IMR-90 (cell line): ENCODE data around the gene OXER1. TPM values are rescaled to one million over a fixed set of nuclear protein-coding genes. Genes with fewer than 3 reads are reported as not detected.
A peak's percentile ranks its signal among the peaks of the same experiment; 100 is the strongest.

ENCODE experiments used
- ATAC-seq: fragments of 200-7000 bp; cut with Tn5 transposase; 2 replicates; pipeline ENCODE4 v1.9.1; 2020; ENCODE audit warnings: low read depth, mild to moderate bottlenecking, moderate library complexity
- BruUV-seq: library from RNA; stranded (reverse); fragments of 400-500 nt; replicated peaks from 2 replicates; lab custom pipeline; 2021; lab: Mats Ljungman, UMichigan
- CTCF ChIA-PET: fragments of 300-600 bp; formaldehyde crosslinking; extraction: SDS; loops from one replicate; lab custom pipeline; 2021; ENCODE audit warnings: antibody characterized with exemption; lab: Yijun Ruan, JAX
- POLR2A ChIA-PET: fragments of 300-600 bp; sonication (Branson Sonifier 250); formaldehyde crosslinking; loops from one replicate; lab custom pipeline; 2022; ENCODE audit warnings: antibody characterized with exemption; ENCODE audit not compliant: unreplicated experiment; lab: Charles Lee
- DNase-seq: peaks from one replicate; pipeline ENCODE4 v3.0.0; 2013
- H2AFZ ChIP-seq: replicated peaks from 2 replicates; pipeline ENCODE3; 2013; ENCODE audit warnings: low read length, mild to moderate bottlenecking; ENCODE audit not compliant: poor library complexity
- H2AK5ac ChIP-seq: 2 replicates; pipeline ENCODE4 v1.6.1; 2013; ENCODE audit warnings: low read depth, low read length, inconsistent platforms
- H2AK9ac ChIP-seq: replicated peaks from 2 replicates; pipeline ENCODE3; 2013; ENCODE audit warnings: mild to moderate bottlenecking, low read depth, low read length, moderate library complexity; ENCODE audit not compliant: poor library complexity
- H2BK120ac ChIP-seq: 2 replicates; pipeline ENCODE4 v1.6.1; 2013; ENCODE audit warnings: low read depth, low read length, inconsistent platforms
- H2BK15ac ChIP-seq: 3 replicates; pipeline ENCODE4 v1.6.1; 2013; ENCODE audit warnings: low read depth, low read length, inconsistent platforms
- H2BK20ac ChIP-seq: 2 replicates; pipeline ENCODE4 v1.6.1; 2013; ENCODE audit warnings: low read depth, mild to moderate bottlenecking, inconsistent platforms, low read length, moderate library complexity
- H2BK5ac ChIP-seq: 2 replicates; pipeline ENCODE4 v1.6.1; 2013; ENCODE audit warnings: mild to moderate bottlenecking, low read depth, low read length, inconsistent platforms; ENCODE audit not compliant: poor library complexity, severe bottlenecking
- H3K14ac ChIP-seq: replicated peaks from 2 replicates; pipeline ENCODE4 v1.6.1; 2013; ENCODE audit warnings: low read depth, low read length, inconsistent platforms
- H3K18ac ChIP-seq: 2 replicates; pipeline ENCODE4 v1.6.1; 2013; ENCODE audit warnings: low read depth, low read length, control low read depth
- H3K23ac ChIP-seq: 2 replicates; pipeline ENCODE4 v1.6.1; 2013; ENCODE audit warnings: low read depth, low read length, inconsistent platforms
- H3K27ac ChIP-seq: 2 replicates; pipeline ENCODE4 v1.5.1; 2013; ENCODE audit warnings: mild to moderate bottlenecking, control low read depth, low read length; ENCODE audit not compliant: insufficient read depth
- H3K27me3 ChIP-seq: 2 replicates; pipeline ENCODE4 v1.6.1; 2013; ENCODE audit warnings: low read length; ENCODE audit not compliant: control insufficient read depth, insufficient read depth
- H3K36me3 ChIP-seq: 2 replicates; pipeline ENCODE4 v1.6.1; 2013; ENCODE audit warnings: low read length, mixed read lengths; ENCODE audit not compliant: control insufficient read depth, insufficient read depth
- H3K4ac ChIP-seq: 2 replicates; pipeline ENCODE4 v1.6.1; 2013; ENCODE audit warnings: low read depth, low read length, inconsistent platforms
- H3K4me1 ChIP-seq: 2 replicates; pipeline ENCODE4 v1.6.1; 2013; ENCODE audit warnings: low read length, mixed read lengths; ENCODE audit not compliant: control insufficient read depth, insufficient read depth
- H3K4me2 ChIP-seq: 2 replicates; pipeline ENCODE4 v1.6.1; 2013; ENCODE audit warnings: low read depth, mild to moderate bottlenecking, control low read depth, low read length, moderate library complexity
- H3K4me3 ChIP-seq: 2 replicates; pipeline ENCODE4 v1.5.1; 2013; ENCODE audit warnings: low read depth, mild to moderate bottlenecking, control low read depth, low read length, moderate library complexity; ENCODE audit not compliant: insufficient read depth
- H3K56ac ChIP-seq: 2 replicates; pipeline ENCODE4 v1.6.1; 2013; ENCODE audit warnings: low read length, inconsistent platforms; ENCODE audit not compliant: insufficient read depth; ENCODE audit errors: extremely low read depth
- H3K79me1 ChIP-seq, 2 experiments: 2 replicates each; pipeline ENCODE4 v1.6.1; 2013; ENCODE audit warnings: low read length in 2 of 2, inconsistent platforms in 1 of 2, low read depth in 1 of 2
- H3K9ac ChIP-seq: 2 replicates; pipeline ENCODE4 v1.6.1; 2013; ENCODE audit warnings: low read depth, low read length, control low read depth
- H3K9me1 ChIP-seq: 2 replicates; pipeline ENCODE4 v1.6.1; 2013; ENCODE audit warnings: low read length, inconsistent platforms; ENCODE audit not compliant: insufficient read depth
- H3K9me3 ChIP-seq: 2 replicates; pipeline ENCODE4 v1.6.1; 2013; ENCODE audit warnings: low read length; ENCODE audit not compliant: control insufficient read depth, insufficient read depth
- H4K20me1 ChIP-seq: 2 replicates; pipeline ENCODE4 v1.6.1; 2013; ENCODE audit warnings: low read length, inconsistent platforms; ENCODE audit not compliant: insufficient read depth
- H4K5ac ChIP-seq: 2 replicates; pipeline ENCODE4 v1.6.1; 2013; ENCODE audit warnings: mild to moderate bottlenecking, low read depth, low read length, control low read depth
- H4K8ac ChIP-seq, 2 experiments: 2 replicates each; pipeline ENCODE4 v1.6.1; 2013; ENCODE audit warnings: low read depth in 2 of 2, low read length in 2 of 2, control low read depth in 1 of 2, inconsistent platforms in 1 of 2
- H4K91ac ChIP-seq: 2 replicates; pipeline ENCODE4 v1.6.1; 2013; ENCODE audit warnings: low read depth, low read length, inconsistent platforms; ENCODE audit not compliant: insufficient read depth
- BHLHE40 ChIP-seq: fragments of 150-350 bp; IDR thresholded peaks from 2 replicates; pipeline ENCODE4 v1.6.1; 2016; ENCODE audit warnings: mild to moderate bottlenecking, low read depth, low read length
- FOS ChIP-seq: fragments of 150-350 bp; IDR thresholded peaks from 2 replicates; pipeline ENCODE4 v1.6.1; 2016; ENCODE audit warnings: low read depth, low read length
- MAFK ChIP-seq: IDR thresholded peaks from 2 replicates; pipeline ENCODE4 v1.6.1; 2012; ENCODE audit warnings: low read depth, low read length, improper control_type of control experiment
- MAZ ChIP-seq: IDR thresholded peaks from 2 replicates; pipeline ENCODE4 v1.6.1; 2012; ENCODE audit warnings: low read depth, mild to moderate bottlenecking, low read length, improper control_type of control experiment, moderate library complexity, borderline replicate concordance
- MXI1 ChIP-seq: IDR thresholded peaks from 2 replicates; pipeline ENCODE4 v1.6.1; 2012; ENCODE audit warnings: low read depth, mild to moderate bottlenecking, low read length, moderate library complexity, borderline replicate concordance
- NFE2L2 ChIP-seq: fragments of 150-350 bp; IDR thresholded peaks from 2 replicates; pipeline ENCODE4 v1.6.1; 2016; ENCODE audit warnings: low read depth, mild to moderate bottlenecking, low read length
- POLR2A ChIP-seq: IDR thresholded peaks from 2 replicates; pipeline ENCODE4 v1.6.1; 2012; ENCODE audit warnings: mild to moderate bottlenecking, low read depth, low read length
- RAD21 ChIP-seq: IDR thresholded peaks from 2 replicates; pipeline ENCODE4 v1.6.1; 2012; ENCODE audit warnings: low read length, improper control_type of control experiment
- RCOR1 ChIP-seq: IDR thresholded peaks from 2 replicates; pipeline ENCODE4 v1.6.1; 2012; ENCODE audit warnings: mild to moderate bottlenecking, low read length, improper control_type of control experiment; ENCODE audit not compliant: insufficient replicate concordance
- SMC3 ChIP-seq: fragments of 150-350 bp; IDR thresholded peaks from 2 replicates; pipeline ENCODE4 v1.6.1; 2016; ENCODE audit warnings: low read depth, mild to moderate bottlenecking, antibody characterized with exemption, low read length, moderate library complexity
- WGBS, 2 experiments: methylation state at CpG; one replicate each; pipeline versions ENCODE4 v1.1.5 to v1.1.7; 2013; ENCODE audit warnings: missing lambda C conversion rate in 2 of 2; ENCODE audit not compliant: insufficient read length in 1 of 2; ENCODE audit errors: extremely low coverage in 2 of 2; 5-methylcytosine and 5-hydroxymethylcytosine counted together
- dilution Hi-C: fragments of 300-500 bp; cut with HindIII; formaldehyde crosslinking; loops from one replicate; pipeline ENCODE4 v1.14.3; 2018; ENCODE audit warnings: low sequenced_read_pairs; ENCODE audit not compliant: unreplicated experiment
- in situ Hi-C: fragments of 300-500 bp; cut with MboI; formaldehyde crosslinking; loops from 3 replicates; pipeline ENCODE4 v1.14.3; 2019; ENCODE audit warnings: low sequenced_read_pairs, inconsistent platforms, mixed read lengths
- intact Hi-C: fragments of 100-400 bp; cut with micrococcal nuclease; formaldehyde crosslinking; loops from 2 replicates; pipeline ENCODE4 v1.10.0; 2022
- polyA plus RNA-seq, 3 experiments: library from polyadenylated mRNA; depleted of rRNA; stranded (reverse); fragments of >200 nt; gene quantifications; 2 replicates each; pipeline ENCODE4 v1.2.3, GENCODE V29; 2012; ENCODE audit warnings: low replicate concordance in 1 of 3
- total RNA-seq: library from RNA; depleted of rRNA; stranded (reverse); fragments of >200 nt; gene quantifications from 2 replicates; pipeline ENCODE4 v1.2.3, GENCODE V29; 2012
- TF ChIP-seq, protein P1 (sequence below): fragments of 150-350 bp; IDR thresholded peaks from 2 replicates; pipeline ENCODE4 v1.6.1; 2017; ENCODE audit warnings: mild to moderate bottlenecking, antibody characterized with exemption, low read length, low read depth
- TF ChIP-seq, protein P2 (sequence below): fragments of 150-350 bp; IDR thresholded peaks from 2 replicates; pipeline ENCODE4 v1.6.1; 2016; ENCODE audit warnings: low read depth, mild to moderate bottlenecking, low read length, moderate library complexity, borderline replicate concordance

Gene OXER1
- total and polyA plus RNA-seq, 2 of the 4 experiments (the other 2 are of a cell fraction) = not detected

DNA sequence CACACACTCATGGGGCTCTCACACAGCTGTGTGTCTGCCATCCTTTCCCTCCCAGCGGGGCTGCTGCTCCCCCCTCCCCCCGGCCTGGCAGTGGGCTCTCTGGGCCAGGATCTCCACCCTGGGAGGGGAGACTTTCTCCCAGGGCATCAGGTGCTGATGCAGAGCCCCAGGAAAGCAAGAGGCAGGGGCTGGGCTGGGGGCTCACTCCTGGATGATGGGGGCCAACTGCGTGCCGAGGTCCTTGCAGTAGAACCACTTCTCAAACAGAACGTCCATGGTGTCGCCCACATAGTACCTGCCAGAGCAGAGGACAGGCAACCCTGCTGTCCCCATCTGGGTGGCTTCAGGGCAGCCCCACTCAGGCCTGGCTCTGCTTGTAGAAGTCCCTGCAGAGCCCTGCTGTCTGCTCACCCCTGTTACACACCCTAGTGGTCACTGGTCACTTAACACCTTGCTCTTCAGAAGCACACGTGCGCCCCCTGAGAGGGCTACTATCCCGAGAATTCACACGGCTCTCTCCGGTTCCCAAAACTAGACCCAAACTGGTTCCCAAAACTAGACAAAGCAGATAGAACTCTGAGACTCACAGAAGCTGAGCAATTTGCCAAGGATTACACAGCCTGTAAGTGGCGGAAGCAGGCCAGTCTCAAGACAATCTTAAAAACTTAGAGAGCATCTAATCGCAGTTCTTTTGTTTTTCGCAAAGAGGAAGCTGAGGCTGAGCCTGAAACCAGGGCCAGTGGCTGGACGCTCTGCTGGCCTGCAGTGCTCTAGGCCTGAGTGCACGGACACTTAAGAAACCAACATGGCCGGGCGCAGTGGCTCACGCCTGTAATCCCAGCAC is 6.6 kb upstream of the OXER1 start (continued):
- peak; percentile 32; the same call in 1 of the 2 replicates for TF ChIP-seq RAD21

DNA sequence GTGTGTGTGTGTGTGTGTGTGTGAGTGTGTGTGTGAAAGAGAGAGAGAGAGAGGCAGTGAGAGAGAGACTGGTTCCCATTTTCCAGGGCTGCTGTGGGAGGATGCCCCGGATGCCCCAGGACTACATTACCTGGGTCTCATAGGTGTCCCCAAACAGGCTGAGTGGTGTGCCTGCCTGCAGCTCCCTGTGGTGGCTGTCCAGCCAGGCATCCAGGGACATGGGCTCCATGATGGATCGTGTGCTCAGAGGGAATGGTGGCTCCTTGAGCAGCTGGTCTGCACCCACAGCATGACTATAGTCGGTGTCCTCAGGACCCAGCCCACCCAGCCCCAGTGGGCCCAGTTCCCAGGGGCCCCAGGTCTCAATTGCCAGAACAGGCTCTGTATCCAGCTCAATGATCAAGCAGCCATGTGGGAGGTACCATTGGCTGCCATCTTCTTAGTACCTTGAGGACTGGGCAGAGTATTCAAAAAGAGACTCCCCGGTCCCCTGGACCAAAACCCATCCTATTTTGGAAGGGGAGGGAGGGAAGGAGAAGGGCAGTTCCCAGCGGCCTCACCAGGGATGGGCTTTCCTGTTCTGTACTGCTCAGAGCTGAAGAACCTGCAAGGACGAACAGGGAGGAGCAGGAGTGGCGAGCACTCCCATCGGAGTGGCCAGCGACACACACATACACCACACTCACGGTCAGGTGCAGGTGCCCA is 5.8 kb upstream of the OXER1 start:
- no peak for ATAC-seq
- H3K36me3 ChIP-seq = no peaks in the 10 kb centered on the region
- H2AK5ac ChIP-seq = no peak overlapping the region
- intact Hi-C loops = no loop called here
- no peak overlapping the region for H4K5ac ChIP-seq
- no peak overlapping the region for H4K91ac ChIP-seq
- H2BK20ac ChIP-seq = no peak overlapping the region
- no peak overlapping the region for H4K8ac ChIP-seq
- H3K9me3 ChIP-seq = no peaks in the 10 kb centered on the region
- DNase-seq = no peak
- no peak overlapping the region for H3K18ac ChIP-seq
- H3K4ac ChIP-seq = no peak overlapping the region
- H3K4me3 ChIP-seq = no peak overlapping the region
- no peak overlapping the region for H3K56ac ChIP-seq
- POLR2A ChIA-PET = no interaction called here
- no peak overlapping the region for H2BK120ac ChIP-seq
- no TSS peak for BruUV-seq
- H3K4me2 ChIP-seq = no peak overlapping the region
- dilution Hi-C loops = no loop called here
- no peak overlapping the region for H2AK9ac ChIP-seq
- no peaks in the 10 kb centered on the region for H3K4me1 ChIP-seq
- in situ Hi-C loops = no loop called here
- no peak overlapping the region for H3K14ac ChIP-seq
- H3K27ac ChIP-seq = no peak overlapping the region
- H3K79me1 ChIP-seq = no peaks in the 10 kb centered on the region
- no peak overlapping the region for H2BK15ac ChIP-seq
- no peaks in the 10 kb centered on the region for H3K27me3 ChIP-seq
- no peak overlapping the region for H3K9ac ChIP-seq
- no peak overlapping the region for H2AFZ ChIP-seq
- CTCF ChIA-PET = no interaction called here
- H3K9me1 ChIP-seq = no peaks in the 10 kb centered on the region
- 88% methylated on average over 6 of the region's 10 CpGs; no CpG with 5 or more reads in 1 of the 2 experiments for WGBS, 2 experiments
- H4K20me1 ChIP-seq = no peaks in the 10 kb centered on the region
- H3K23ac ChIP-seq = no peak overlapping the region
- H2BK5ac ChIP-seq = no peak overlapping the region
- TF ChIP-seq POLR2A (no peak), FOS (no peak), NFE2L2 (no peak), MXI1 (no peak), RCOR1 (no peak), MAFK (no peak), SMC3 (no peak), BHLHE40 (no peak), MAZ (no peak)
- TF ChIP-seq, protein P1, sequence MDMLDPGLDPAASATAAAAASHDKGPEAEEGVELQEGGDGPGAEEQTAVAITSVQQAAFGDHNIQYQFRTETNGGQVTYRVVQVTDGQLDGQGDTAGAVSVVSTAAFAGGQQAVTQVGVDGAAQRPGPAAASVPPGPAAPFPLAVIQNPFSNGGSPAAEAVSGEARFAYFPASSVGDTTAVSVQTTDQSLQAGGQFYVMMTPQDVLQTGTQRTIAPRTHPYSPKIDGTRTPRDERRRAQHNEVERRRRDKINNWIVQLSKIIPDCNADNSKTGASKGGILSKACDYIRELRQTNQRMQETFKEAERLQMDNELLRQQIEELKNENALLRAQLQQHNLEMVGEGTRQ = no peak
- TF ChIP-seq, protein P2, sequence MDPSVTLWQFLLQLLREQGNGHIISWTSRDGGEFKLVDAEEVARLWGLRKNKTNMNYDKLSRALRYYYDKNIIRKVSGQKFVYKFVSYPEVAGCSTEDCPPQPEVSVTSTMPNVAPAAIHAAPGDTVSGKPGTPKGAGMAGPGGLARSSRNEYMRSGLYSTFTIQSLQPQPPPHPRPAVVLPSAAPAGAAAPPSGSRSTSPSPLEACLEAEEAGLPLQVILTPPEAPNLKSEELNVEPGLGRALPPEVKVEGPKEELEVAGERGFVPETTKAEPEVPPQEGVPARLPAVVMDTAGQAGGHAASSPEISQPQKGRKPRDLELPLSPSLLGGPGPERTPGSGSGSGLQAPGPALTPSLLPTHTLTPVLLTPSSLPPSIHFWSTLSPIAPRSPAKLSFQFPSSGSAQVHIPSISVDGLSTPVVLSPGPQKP = no peak
